Stomach (tissue), 9 donors: ENCODE results near the gene AVPR2. TPM values are rescaled to one million over a fixed set of nuclear protein-coding genes. Genes with fewer than 3 reads are reported as not detected.

Experiments used
- DNase-seq, 2 donors: peaks; one replicate each; pipeline versions ENCODE4 v3.0.0 to v3.0.0-alpha.2; 2013 to 2019
- H3K27ac ChIP-seq, 5 donors: fragments of 200-600 bp in 4 of 5; sonication (generic) in 4 of 5; one replicate each; pipeline ENCODE4 v1.5.1; 2013 to 2019; ENCODE audit warnings: mild to moderate bottlenecking in 1 of 5, moderate library complexity in 1 of 5
- H3K27me3 ChIP-seq, 3 donors: fragments of 200-600 bp; sonication (generic); one replicate each; pipeline ENCODE4 v1.5.1; 2017 to 2019; ENCODE audit warnings: mixed run types in 1 of 3
- H3K36me3 ChIP-seq, 4 donors: fragments of 200-600 bp; sonication (generic); 1 replicate in 3 of 4; 2 replicates in 1 of 4; pipeline ENCODE4 v1.5.1; 2016 to 2019
- H3K4me1 ChIP-seq, 4 donors: fragments of 200-600 bp; sonication (generic); one replicate each; pipeline ENCODE4 v1.5.1; 2016 to 2019
- H3K4me3 ChIP-seq, 4 donors: fragments of 200-600 bp; sonication (generic) in 3 of 4; one replicate each; pipeline ENCODE4 v1.5.1; 2016 to 2019; ENCODE audit warnings: mild to moderate bottlenecking in 1 of 4
- H3K9me3 ChIP-seq, 4 donors: fragments of 200-600 bp; sonication (generic); one replicate each; pipeline ENCODE4 v1.5.1; 2016 to 2019
- EP300 ChIP-seq: sonication (generic); formaldehyde crosslinking; IDR thresholded peaks from one replicate; pipeline ENCODE4 v1.6.1; 2017; ENCODE audit warnings: antibody characterized with exemption
- POLR2A ChIP-seq, 4 donors: fragments of 450-650 bp; IDR thresholded peaks; one replicate each; pipeline ENCODE4 v1.6.1; 2016; ENCODE audit warnings: antibody characterized with exemption in 4 of 4, control low read depth in 2 of 4, mild to moderate bottlenecking in 1 of 4, moderate library complexity in 1 of 4
- POLR2AphosphoS5 ChIP-seq, 3 donors: sonication (generic); formaldehyde crosslinking; IDR thresholded peaks; one replicate each; pipeline ENCODE4 v1.6.1; 2016; ENCODE audit warnings: antibody characterized with exemption in 3 of 3
- WGBS, 5 donors: extraction: QIAGEN DNeasy Blood & Tissue Kit in 3 of 5; methylation state at CpG; one replicate each; pipeline versions ENCODE4 v1.1.5 to v1.1.7; 2013 to 2018; 5-methylcytosine and 5-hydroxymethylcytosine counted together
- intact Hi-C: fragments of 100-400 bp; cut with DNase I; formaldehyde crosslinking; loops from one replicate; pipeline ENCODE4 v1.15.1; 2023; ENCODE audit warnings: low total_unique reads
- polyA plus RNA-seq, 3 donors: library from polyadenylated mRNA; stranded (reverse); fragments of 200-250 nt; gene quantifications; one replicate each; pipeline ENCODE4 v1.2.3, GENCODE V29; 2013
- total RNA-seq, 5 donors: library from RNA; depleted of rRNA; stranded (reverse); fragments of >200 nt; gene quantifications; one replicate each; pipeline versions ENCODE4 v1.1.0 to v1.2.3, GENCODE V29; 2014 to 2016
- TF ChIP-seq, protein P1 (sequence below), 7 experiments: fragments of 450-650 bp in 4 of 7; fragments of 200-600 bp in 3 of 7; sonication (generic) in 3 of 7; IDR thresholded peaks; one replicate each; pipeline ENCODE4 v1.5.1; 2016 to 2019; ENCODE audit warnings: antibody characterized with exemption in 7 of 7, control low read depth in 2 of 7, mild to moderate bottlenecking in 1 of 7
- donor health status: healthy with polysubstance abuse.
- donor health status: Bipolar disorder and iron deficiency.
- donor health status: healthy.

AVPR2 gene
- total and polyA plus RNA-seq, 8 donors: 0.19 to 1.4 (median 0.72) TPM; not detected in 4

DNA sequence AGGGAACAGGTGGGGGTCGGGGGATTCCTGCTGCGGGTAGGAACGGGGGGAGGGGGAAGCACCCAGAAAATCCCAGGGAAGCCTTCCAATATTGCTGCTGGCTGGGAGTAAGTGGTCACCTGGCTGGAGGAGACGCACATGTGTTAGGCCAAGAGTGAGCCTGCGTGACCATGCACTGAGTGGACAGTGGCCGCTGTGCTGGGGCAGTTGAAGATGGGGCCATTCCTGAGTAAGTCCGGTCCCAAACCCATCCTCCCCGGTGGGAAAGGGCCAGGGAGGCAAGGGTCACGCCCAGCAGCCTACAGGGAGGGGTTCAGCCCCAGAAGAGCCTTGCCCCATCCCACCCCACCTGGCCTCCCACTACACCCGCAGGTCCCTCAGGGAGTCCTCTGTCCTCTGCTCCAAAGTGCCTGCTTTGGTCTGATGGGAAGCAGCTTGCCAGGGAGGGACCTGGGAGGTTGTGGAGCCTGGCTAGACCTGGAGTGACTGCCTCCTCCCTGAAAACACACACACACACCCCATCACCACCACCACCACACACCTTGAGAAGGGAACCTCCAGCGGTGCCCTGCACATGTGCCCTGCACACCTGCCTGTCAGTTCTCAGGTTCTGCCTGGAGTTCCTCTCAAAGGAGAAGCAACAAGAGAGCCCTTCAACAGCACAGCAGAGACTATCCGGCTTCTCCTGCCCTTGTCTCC, 24.6 kb upstream of the AVPR2 start:
- no peak overlapping the region for H3K4me3 ChIP-seq
- WGBS, 5 donors: 49 to 74% (median 55%) methylated on average over 10 to 12 of the region's 12 CpGs
- intact Hi-C loops: no loop called here
- H3K36me3 ChIP-seq: no peaks in the 10 kb centered on the region
- H3K27me3 ChIP-seq: peaks cover 28 to 90% (median 79%) of the 10 kb centered on the region in 3 donors
- no peak overlapping the region for H3K27ac ChIP-seq
- H3K9me3 ChIP-seq: no peaks in the 10 kb centered on the region
- H3K4me1 ChIP-seq: peaks cover 0 to under 1% (median 0%) of the 10 kb centered on the region in 4 donors
- DNase-seq: no peak
- TF ChIP-seq, protein P1, sequence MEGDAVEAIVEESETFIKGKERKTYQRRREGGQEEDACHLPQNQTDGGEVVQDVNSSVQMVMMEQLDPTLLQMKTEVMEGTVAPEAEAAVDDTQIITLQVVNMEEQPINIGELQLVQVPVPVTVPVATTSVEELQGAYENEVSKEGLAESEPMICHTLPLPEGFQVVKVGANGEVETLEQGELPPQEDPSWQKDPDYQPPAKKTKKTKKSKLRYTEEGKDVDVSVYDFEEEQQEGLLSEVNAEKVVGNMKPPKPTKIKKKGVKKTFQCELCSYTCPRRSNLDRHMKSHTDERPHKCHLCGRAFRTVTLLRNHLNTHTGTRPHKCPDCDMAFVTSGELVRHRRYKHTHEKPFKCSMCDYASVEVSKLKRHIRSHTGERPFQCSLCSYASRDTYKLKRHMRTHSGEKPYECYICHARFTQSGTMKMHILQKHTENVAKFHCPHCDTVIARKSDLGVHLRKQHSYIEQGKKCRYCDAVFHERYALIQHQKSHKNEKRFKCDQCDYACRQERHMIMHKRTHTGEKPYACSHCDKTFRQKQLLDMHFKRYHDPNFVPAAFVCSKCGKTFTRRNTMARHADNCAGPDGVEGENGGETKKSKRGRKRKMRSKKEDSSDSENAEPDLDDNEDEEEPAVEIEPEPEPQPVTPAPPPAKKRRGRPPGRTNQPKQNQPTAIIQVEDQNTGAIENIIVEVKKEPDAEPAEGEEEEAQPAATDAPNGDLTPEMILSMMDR (IDR thresholded peaks at IDR 0.05): no peak
- TF ChIP-seq POLR2AphosphoS5 (IDR thresholded peaks at IDR 0.05) (no peak), EP300 (no peak), POLR2A (IDR thresholded peaks at IDR 0.05) (no peak)

DNA sequence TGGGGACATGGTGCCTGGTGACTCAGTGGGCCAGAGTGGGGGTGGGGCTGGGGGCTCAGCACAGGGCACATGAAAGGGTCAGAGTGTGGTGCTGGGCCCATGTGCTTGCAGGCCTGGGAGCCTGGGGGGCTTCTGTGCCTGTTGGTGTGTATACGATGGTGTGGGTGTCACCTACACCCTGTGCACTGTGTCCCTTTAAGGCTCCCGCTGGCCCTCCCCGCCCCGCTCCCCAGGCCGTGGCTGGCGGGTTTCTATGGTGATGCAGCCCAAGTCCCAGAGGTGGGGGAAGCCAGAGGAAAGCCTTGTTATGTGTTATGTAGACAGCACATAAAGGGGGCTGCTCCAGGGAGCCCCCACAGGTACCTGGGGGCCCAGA, 24.0 kb upstream of the AVPR2 start:
- WGBS, 5 donors: 5 to 50% (median 28%) methylated on average over 4 to 6 of the region's 6 CpGs
- Histone ChIP-seq H3K27me3 (peaks cover 32 to 90% (median 84%) of the 10 kb centered on the region in 3 donors), H3K4me1 (peaks cover 0 to 5% (median 4%) of the 10 kb centered on the region in 4 donors), H3K27ac (no peak overlapping the region), H3K9me3 (no peaks in the 10 kb centered on the region), H3K36me3 (no peaks in the 10 kb centered on the region), H3K4me3 (no peak overlapping the region)
- intact Hi-C loops: no loop called here
- no peak for DNase-seq
- TF ChIP-seq EP300 (no peak), POLR2A (IDR thresholded peaks at IDR 0.05) (no peak), POLR2AphosphoS5 (IDR thresholded peaks at IDR 0.05) (no peak)
- TF ChIP-seq, protein P1 (IDR thresholded peaks at IDR 0.05): no peak

DNA sequence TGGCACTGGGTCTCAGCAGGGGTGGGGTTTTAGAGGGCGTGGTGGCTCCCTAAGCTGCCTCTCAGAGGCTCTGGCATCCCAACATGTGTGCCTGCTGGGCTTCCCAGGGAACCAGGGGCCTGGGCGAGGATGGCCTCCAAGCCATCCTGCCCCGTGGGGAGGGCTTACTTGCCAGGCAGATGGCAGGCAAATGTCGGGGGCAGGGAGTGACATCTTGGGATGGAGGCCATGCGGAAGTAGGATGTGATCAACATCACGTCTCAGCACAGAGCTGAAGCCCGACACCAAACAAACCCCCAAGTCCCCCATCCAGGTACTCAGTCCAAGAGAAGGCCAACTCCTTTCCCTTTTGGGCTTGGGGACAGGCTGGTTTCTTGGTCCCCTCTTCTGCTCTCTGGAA, 23.2 kb upstream of the AVPR2 start:
- DNase-seq: no peak
- H3K4me1 ChIP-seq: peaks cover 0 to 10% (median 8%) of the 10 kb centered on the region in 4 donors
- no peak for TF ChIP-seq EP300
- TF ChIP-seq POLR2AphosphoS5 (IDR thresholded peaks at IDR 0.05): no peak
- TF ChIP-seq, protein P1 (IDR thresholded peaks at IDR 0.05): no peak
- no peak for TF ChIP-seq POLR2A (IDR thresholded peaks at IDR 0.05)
- H3K9me3 ChIP-seq: no peaks in the 10 kb centered on the region
- H3K36me3 ChIP-seq: no peaks in the 10 kb centered on the region
- H3K27ac ChIP-seq: peak overlapping the region in 1 of 5 donors; percentile 18
- intact Hi-C loops: no loop called here
- WGBS, 5 donors: 57 to 79% (median 61%) methylated on average over 1 to 7 of the region's 7 CpGs
- H3K4me3 ChIP-seq: no peak overlapping the region
- H3K27me3 ChIP-seq: peaks cover 33 to 87% (median 86%) of the 10 kb centered on the region in 3 donors

DNA sequence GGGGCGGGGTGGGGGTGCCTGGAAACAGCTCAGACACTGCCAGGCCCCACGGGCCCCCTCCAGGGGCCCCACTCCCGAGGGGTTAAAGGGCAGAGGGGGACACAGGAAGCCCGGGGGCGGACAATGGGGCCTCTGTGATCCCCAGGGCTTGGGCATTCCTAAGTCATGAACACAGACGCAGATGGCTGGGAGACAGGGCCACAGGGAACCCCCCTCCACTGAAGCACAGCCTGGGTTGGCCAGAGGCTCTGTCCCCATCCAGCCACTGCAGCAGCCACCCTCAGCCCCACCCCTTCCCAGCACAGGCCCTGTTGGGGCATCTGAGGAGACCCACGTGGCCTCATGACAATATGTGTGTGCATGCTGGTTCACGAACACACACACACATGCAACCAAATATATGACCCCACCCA, 22.4 kb upstream of the AVPR2 start:
- no peak for TF ChIP-seq POLR2A (IDR thresholded peaks at IDR 0.05)
- TF ChIP-seq EP300: no peak
- no peak for TF ChIP-seq POLR2AphosphoS5 (IDR thresholded peaks at IDR 0.05)
- TF ChIP-seq, protein P1 (IDR thresholded peaks at IDR 0.05): no peak
- Histone ChIP-seq H3K4me1 (peaks cover 0 to 13% (median 9%) of the 10 kb centered on the region in 4 donors), H3K36me3 (no peaks in the 10 kb centered on the region), H3K4me3 (no peak overlapping the region), H3K27me3 (peaks cover 37 to 95% (median 88%) of the 10 kb centered on the region in 3 donors), H3K9me3 (no peaks in the 10 kb centered on the region), H3K27ac (no peak overlapping the region)
- intact Hi-C loops: no loop called here
- 25 to 60% (median 31%) methylated on average over 1 to 8 of the region's 8 CpGs for WGBS, 5 donors
- peak in 1 of 2 donors; percentile 54 for DNase-seq
